ENCODE data around the gene SMIM21. TPM values are rescaled to one million over a fixed set of nuclear protein-coding genes. Genes with fewer than 3 reads are reported as not detected.

The SMIM21 gene
- total RNA-seq, 4 donors from 2014 or later, result not detected

GRCh38 chr18:75433098-75433497 is 5.6 kb upstream of the SMIM21 start:
- TF ChIP-seq POLR2A (IDR thresholded peaks at IDR 0.05) (no peak), CTCF (IDR thresholded peaks at IDR 0.05) (no peak)
- intact Hi-C loops (cut with DNase I), result no loop called here

DNA sequence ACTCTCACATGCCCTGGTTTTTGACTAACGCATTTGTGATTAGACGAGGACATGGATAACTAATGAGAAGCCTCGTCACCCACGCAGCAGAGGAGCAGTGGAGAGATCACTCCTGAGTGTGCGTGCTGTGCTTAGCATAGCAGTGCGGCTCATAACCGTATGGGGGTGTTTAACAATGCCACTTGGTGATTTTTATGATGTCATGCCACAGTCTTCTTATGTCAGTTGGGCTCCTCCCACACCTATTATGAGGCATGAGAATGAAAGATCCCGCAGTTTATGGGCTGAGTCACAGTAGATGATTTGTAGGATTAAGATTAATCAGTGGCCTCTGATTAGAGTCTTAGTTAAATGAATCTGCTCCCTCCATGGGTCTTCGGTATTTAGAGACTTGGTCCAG is 2.5 kb upstream of the SMIM21 start:
- DNase-seq, result no peak
- Histone ChIP-seq H3K9me3 (no peaks in the 10 kb centered on the region), H3K4me1 (no peaks in the 10 kb centered on the region), H3K4me3 (replicated peaks in 1 of 3) (no peak overlapping the region), H3K27me3 (no peaks in the 10 kb centered on the region), H3K27ac (no peak overlapping the region), H3K36me3 (no peaks in the 10 kb centered on the region)
- intact Hi-C loops (cut with DNase I), result no loop called here
- 89 to 96% methylated on average over 9 of the region's 9 CpGs for WGBS, 2 donors
- no peak for TF ChIP-seq POLR2A (IDR thresholded peaks at IDR 0.05)
- no peak for TF ChIP-seq CTCF (IDR thresholded peaks at IDR 0.05)

More at GRCh38 chr18:75433098-75433497, 5.6 kb upstream of the SMIM21 start:
- no peaks in the 10 kb centered on the region for H3K4me1 ChIP-seq
- H3K9me3 ChIP-seq, result no peaks in the 10 kb centered on the region
- H3K27ac ChIP-seq, result no peak overlapping the region
- H3K27me3 ChIP-seq, result no peaks in the 10 kb centered on the region
- DNase-seq, result no peak
- WGBS, 2 donors, result 79 to 82% methylated on average over 8 of the region's 8 CpGs
- H3K4me3 ChIP-seq (replicated peaks in 1 of 3), result no peak overlapping the region
- H3K36me3 ChIP-seq, result no peaks in the 10 kb centered on the region

DNA sequence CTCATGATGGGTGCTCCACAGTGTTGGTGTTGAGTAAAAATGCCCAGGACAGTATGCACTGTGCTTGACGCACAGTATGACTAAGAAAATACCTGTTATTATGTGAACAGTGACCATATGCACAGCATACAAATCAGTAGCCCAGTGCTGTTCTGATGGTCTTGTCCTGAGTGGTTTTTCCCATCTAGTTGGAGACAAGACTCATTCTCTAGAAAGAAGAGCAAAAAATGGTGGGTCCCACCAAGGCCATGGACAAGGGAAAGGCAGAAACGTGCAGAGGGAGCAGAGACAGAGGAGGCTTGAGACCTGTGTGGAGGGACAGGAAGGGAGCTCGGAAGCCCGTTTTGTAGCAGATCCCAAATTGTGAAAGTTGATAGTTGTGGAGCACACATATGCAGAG is 987 bp upstream of the SMIM21 start:
- Histone ChIP-seq H3K27me3 (no peaks in the 10 kb centered on the region), H3K4me1 (no peaks in the 10 kb centered on the region), H3K4me3 (replicated peaks in 1 of 3) (no peak overlapping the region), H3K9me3 (no peaks in the 10 kb centered on the region), H3K36me3 (no peaks in the 10 kb centered on the region), H3K27ac (no peak overlapping the region)
- WGBS, 2 donors, result 91 to 96% methylated on average over 4 of the region's 4 CpGs
- TF ChIP-seq POLR2A (IDR thresholded peaks at IDR 0.05) (no peak), CTCF (IDR thresholded peaks at IDR 0.05) (no peak)
- no peak for DNase-seq
- intact Hi-C loops (cut with DNase I), result no loop called here

DNA sequence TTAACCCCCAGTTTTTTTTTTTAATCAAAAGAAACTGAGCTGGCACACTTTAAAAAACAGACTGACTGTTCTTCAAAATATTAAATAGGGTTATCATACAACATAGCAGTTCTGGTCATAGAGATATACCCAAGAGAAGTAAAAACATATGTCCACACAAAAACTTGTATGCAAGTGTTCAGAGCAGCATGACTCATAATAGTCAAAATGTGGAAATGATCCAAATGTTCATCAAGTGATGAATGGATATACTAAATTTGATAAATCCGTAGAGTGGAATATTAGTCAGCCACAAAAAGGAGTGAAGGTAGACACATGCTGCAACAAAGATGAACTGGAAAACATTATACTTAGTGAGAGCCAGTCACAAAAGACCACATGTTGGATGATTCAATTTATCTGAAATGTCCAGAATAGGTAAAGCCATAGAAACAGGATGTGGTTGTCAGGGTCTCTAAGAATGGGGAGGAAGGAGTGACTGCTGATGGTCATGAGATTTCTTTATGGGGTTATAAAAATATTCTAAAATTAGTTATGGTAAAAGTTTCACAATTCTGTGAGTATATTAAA is 5.1 kb downstream of the SMIM21 start:
- WGBS, 2 donors, result 94 to 95% methylated on average over 1 of the region's 1 CpG
- intact Hi-C loops (cut with DNase I), result no loop called here
- Histone ChIP-seq H3K36me3 (no peaks in the 10 kb centered on the region), H3K4me1 (no peaks in the 10 kb centered on the region), H3K27me3 (no peaks in the 10 kb centered on the region), H3K9me3 (no peaks in the 10 kb centered on the region), H3K4me3 (replicated peaks in 1 of 3) (no peak overlapping the region), H3K27ac (no peak overlapping the region)
- TF ChIP-seq POLR2A (IDR thresholded peaks at IDR 0.05), result no peak
- TF ChIP-seq CTCF (IDR thresholded peaks at IDR 0.05), result no peak
- DNase-seq, result no peak

GRCh38 chr18:75421656-75422055 is 5.8 kb downstream of the SMIM21 start:
- intact Hi-C loops (cut with DNase I), result no loop called here
- Histone ChIP-seq H3K9me3 (no peaks in the 10 kb centered on the region), H3K4me1 (no peaks in the 10 kb centered on the region), H3K4me3 (replicated peaks in 1 of 3) (no peak overlapping the region), H3K36me3 (no peaks in the 10 kb centered on the region), H3K27me3 (no peaks in the 10 kb centered on the region), H3K27ac (no peak overlapping the region)
- no peak for TF ChIP-seq CTCF (IDR thresholded peaks at IDR 0.05)
- TF ChIP-seq POLR2A (IDR thresholded peaks at IDR 0.05), result no peak
- WGBS, 2 donors, result 94 to 96% methylated on average over 3 of the region's 3 CpGs
- no peak for DNase-seq
